Measurements from ENCODE around the gene NPAS3.
"Not testable (repeated sequence)": the region's sequence is repeated elsewhere in the genome, so short reads cannot be mapped to it uniquely, and the experiment has no call there.

NPAS3 gene

GRCh38 chr14:33081259-33081658 is 142.6 kb downstream of the NPAS3 start:
- ATAC-seq: no peak

- ATAC-seq: no peak
Observed at GRCh38 chr14:33085799-33086198, 147.1 kb downstream of the NPAS3 start.

GRCh38 chr14:33088274-33088673 is 149.6 kb downstream of the NPAS3 start:
- not testable (repeated sequence) for ATAC-seq

- ATAC-seq: no peak
Observed at GRCh38 chr14:33098016-33098415, 159.3 kb downstream of the NPAS3 start.

- no peak for ATAC-seq
Observed at GRCh38 chr14:33103489-33103888, 164.8 kb downstream of the NPAS3 start.

- ATAC-seq: no peak
Observed at GRCh38 chr14:33103966-33104365, 165.3 kb downstream of the NPAS3 start.

- ATAC-seq: no peak
Observed at GRCh38 chr14:33110737-33111443, 172.2 kb downstream of the NPAS3 start.

- no peak for ATAC-seq
Observed at GRCh38 chr14:33114331-33114730, 175.7 kb downstream of the NPAS3 start.

- ATAC-seq: no peak
Observed at GRCh38 chr14:33118668-33119067, 180.0 kb downstream of the NPAS3 start.

GRCh38 chr14:33120341-33120740 is 181.7 kb downstream of the NPAS3 start:
- ATAC-seq: no peak

- ATAC-seq: no peak
Observed at GRCh38 chr14:33120966-33121365, 182.3 kb downstream of the NPAS3 start.

GRCh38 chr14:33123281-33123680 is 184.6 kb downstream of the NPAS3 start:
- ATAC-seq: no peak

- no peak for ATAC-seq
Observed at GRCh38 chr14:33126433-33126832, 187.8 kb downstream of the NPAS3 start.

- ATAC-seq: no peak
Observed at GRCh38 chr14:33127531-33127930, 188.9 kb downstream of the NPAS3 start.

- ATAC-seq: no peak
Observed at GRCh38 chr14:33131801-33132200, 193.1 kb downstream of the NPAS3 start.

- ATAC-seq: no peak
Observed at GRCh38 chr14:33134162-33134561, 195.5 kb downstream of the NPAS3 start.

GRCh38 chr14:33134975-33135374 is 196.3 kb downstream of the NPAS3 start:
- no peak for ATAC-seq

GRCh38 chr14:33150666-33151428 is 212.2 kb downstream of the NPAS3 start:
- no peak for ATAC-seq

- ATAC-seq: no peak
Observed at GRCh38 chr14:33163109-33163508, 224.4 kb downstream of the NPAS3 start.

GRCh38 chr14:33163600-33163999 is 224.9 kb downstream of the NPAS3 start:
- ATAC-seq: no peak

GRCh38 chr14:33165144-33165925 is 226.7 kb downstream of the NPAS3 start:
- no peak for ATAC-seq

- ATAC-seq: no peak
Observed at GRCh38 chr14:33165926-33166289, 227.2 kb downstream of the NPAS3 start.

GRCh38 chr14:33175951-33176350 is 237.3 kb downstream of the NPAS3 start:
- ATAC-seq: no peak

GRCh38 chr14:33184587-33184986 is 245.9 kb downstream of the NPAS3 start:
- no peak for ATAC-seq
